HG02884 (cell line): ENCODE data around the gene TECPR2.

Experiments used
- ATAC-seq: cut with Tn5 transposase; IDR thresholded peaks from one replicate; pipeline ENCODE4 v1.9.1; 2021; ENCODE audit warnings: mild to moderate bottlenecking, moderate library complexity; ENCODE audit not compliant: unreplicated experiment

TECPR2 gene

GRCh38 chr14:102374264-102374663 lies 11.5 kb downstream of the TECPR2 start:
- ATAC-seq, result no peak

GRCh38 chr14:102375119-102375518 lies 12.4 kb downstream of the TECPR2 start:
- ATAC-seq, result no peak

- no peak for ATAC-seq
Measured at GRCh38 chr14:102377696-102378095, 15.0 kb downstream of the TECPR2 start.

GRCh38 chr14:102378830-102379229 lies 16.1 kb downstream of the TECPR2 start:
- no peak for ATAC-seq

- ATAC-seq, result no peak
Measured at GRCh38 chr14:102387086-102387485, 24.3 kb downstream of the TECPR2 start.

GRCh38 chr14:102389246-102389645 lies 26.5 kb downstream of the TECPR2 start:
- no peak for ATAC-seq

GRCh38 chr14:102390064-102390855 lies 27.5 kb downstream of the TECPR2 start:
- ATAC-seq, result no peak

GRCh38 chr14:102392506-102392905 lies 29.8 kb downstream of the TECPR2 start:
- no peak for ATAC-seq

- ATAC-seq, result no peak
Measured at GRCh38 chr14:102394717-102395375, 32.1 kb downstream of the TECPR2 start.

GRCh38 chr14:102396521-102396920 lies 33.8 kb downstream of the TECPR2 start:
- ATAC-seq, result no peak

GRCh38 chr14:102403028-102403427 lies 40.3 kb downstream of the TECPR2 start:
- ATAC-seq, result no peak

GRCh38 chr14:102407258-102407657 lies 44.5 kb downstream of the TECPR2 start:
- ATAC-seq, result no peak

- no peak for ATAC-seq
Measured at GRCh38 chr14:102408724-102409123, 46.0 kb downstream of the TECPR2 start.

- ATAC-seq, result no peak
Measured at GRCh38 chr14:102415671-102416070, 52.9 kb downstream of the TECPR2 start.

GRCh38 chr14:102417001-102417431 lies 54.3 kb downstream of the TECPR2 start:
- ATAC-seq, result no peak

GRCh38 chr14:102417646-102418045 lies 54.9 kb downstream of the TECPR2 start:
- ATAC-seq, result no peak

- no peak for ATAC-seq
Measured at GRCh38 chr14:102418169-102418852, 55.6 kb downstream of the TECPR2 start.

- ATAC-seq, result no peak
Measured at GRCh38 chr14:102418853-102419240, 56.1 kb downstream of the TECPR2 start.

GRCh38 chr14:102419276-102419675 lies 56.5 kb downstream of the TECPR2 start:
- no peak for ATAC-seq

GRCh38 chr14:102419716-102420115 lies 57.0 kb downstream of the TECPR2 start:
- no peak for ATAC-seq

- no peak for ATAC-seq
Measured at GRCh38 chr14:102421411-102422057, 58.8 kb downstream of the TECPR2 start.
